ENCODE measurements around the gene VSNL1. TPM values are rescaled to one million over a fixed set of nuclear protein-coding genes. Genes with fewer than 3 reads are reported as not detected.
"Not testable (repeated sequence)": the region's sequence is repeated elsewhere in the genome, so short reads cannot be mapped to it uniquely, and the experiment has no call there.

VSNL1 gene
- polyA plus RNA-seq, 12 donors: 2.3 to 7.6 (median 6.5) TPM; not detected in 1

DNA sequence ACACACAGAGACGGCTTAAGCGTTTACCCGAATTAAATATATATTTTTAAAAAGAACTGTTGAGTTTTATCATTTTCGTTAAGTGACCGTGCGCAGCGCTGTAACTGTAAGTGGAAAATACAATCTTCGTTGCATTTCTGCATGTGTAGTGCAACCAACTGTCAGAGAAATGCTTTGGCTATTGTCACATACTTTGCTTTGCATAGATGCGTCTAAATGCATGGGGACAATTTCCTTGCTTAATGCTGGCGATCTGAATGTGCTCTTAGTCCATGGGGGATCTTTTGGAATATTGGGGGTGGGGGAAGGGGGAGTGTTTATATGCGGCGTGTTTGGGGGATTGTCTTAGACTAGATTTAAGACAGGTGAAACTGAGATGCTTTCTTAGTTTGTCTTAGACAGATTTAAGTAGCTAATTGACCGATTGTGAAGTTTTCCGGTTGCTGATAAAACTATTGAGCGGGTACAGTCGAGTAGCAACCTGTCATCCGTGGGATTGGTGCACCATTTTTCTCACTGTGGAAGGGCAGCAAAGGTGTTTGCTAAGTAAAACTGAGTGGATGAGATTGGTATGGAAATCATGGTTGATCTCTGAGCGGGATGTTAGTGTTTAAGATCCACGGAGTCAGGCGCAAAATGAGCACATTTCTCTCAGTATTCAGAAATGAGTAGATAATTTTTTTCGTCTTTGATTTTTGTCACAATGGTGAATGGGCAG, 476 bp downstream of the VSNL1 start:
- DNase-seq: no peak

DNA sequence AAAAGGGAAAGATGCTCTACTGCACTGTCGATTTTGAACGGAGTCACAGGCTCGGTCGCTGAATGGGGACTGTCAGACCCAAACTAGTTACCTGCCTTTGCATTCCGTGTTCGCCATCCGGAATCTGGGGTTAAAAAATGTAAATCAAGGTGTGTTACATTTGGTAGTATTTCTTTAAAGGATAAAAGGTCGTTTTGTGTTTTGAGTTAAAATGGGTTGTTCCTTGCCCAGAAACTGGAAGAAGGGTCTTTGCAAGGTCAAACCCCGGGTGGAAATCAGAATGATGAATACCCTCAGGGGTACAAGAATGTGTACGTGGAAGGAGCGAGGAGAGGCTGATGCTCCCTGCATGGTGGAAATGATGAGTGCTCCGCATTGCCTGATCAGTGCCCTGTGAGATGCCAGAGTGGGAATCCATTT, 1.0 kb downstream of the VSNL1 start:
- DNase-seq: no peak

DNA sequence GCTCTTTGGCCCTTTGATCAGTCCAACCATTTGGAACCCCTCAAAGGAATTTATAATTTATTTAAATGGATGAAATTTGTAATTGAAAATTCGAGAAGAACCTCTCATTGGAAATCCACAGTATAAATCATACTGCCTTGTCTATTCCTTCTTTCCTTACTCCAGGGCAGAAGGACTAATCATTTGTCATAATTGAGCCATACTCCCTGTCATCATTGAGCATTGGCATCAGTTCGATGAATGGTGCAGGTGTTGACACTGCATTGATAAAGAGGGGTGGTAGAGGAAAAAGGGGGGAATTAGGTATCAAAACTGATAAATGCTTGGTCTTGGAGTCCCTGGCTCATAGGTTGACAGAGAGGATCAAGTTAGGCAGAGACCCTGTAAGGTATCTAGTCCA, 2.0 kb downstream of the VSNL1 start:
- no peak for DNase-seq

DNA sequence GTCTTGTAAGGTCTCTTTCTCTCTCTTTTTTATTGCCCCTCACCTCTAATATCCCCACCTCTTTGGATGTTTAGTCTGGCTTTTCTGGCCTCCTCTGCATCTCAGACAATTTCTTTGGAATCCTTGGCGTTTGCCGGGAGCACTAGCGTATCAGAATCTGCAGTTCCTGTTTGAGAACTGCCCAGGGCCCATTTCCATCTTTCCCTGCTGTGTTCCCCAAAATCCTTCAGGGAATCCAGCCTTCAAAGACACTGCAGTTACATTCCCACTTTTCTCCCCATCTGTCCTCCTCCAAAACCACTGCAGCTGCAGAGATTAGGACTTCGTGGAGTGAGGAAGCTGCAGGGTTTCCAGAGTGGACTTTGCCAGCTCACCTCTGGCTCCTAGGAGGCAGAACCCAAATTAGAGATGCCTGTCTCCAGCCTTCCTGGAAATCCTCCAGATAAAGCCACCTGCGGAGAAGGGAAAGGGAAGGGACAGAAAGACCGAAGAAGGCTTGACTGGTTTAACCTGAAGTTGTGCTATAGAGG, 2.7 kb downstream of the VSNL1 start:
- no peak for DNase-seq

DNA sequence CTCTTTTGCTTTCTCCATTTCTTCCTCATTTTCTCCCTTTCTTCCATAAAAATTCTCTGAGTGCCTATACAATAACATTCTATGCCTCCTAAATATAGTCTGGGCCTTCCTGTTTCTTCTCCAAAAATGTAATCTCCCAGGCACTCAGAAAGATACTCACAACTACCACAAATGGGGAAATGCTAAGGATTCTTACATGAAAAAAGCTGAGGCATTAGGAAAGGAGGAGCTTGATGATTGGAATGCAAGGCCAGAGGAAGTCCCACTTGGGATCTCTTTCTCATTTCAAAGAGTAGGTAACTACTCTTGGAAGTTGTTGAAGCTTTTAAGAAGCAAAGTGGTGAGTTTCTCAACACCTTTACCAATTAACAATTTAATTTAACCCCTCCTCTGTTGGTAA, 3.4 kb downstream of the VSNL1 start:
- no peak for DNase-seq

DNA sequence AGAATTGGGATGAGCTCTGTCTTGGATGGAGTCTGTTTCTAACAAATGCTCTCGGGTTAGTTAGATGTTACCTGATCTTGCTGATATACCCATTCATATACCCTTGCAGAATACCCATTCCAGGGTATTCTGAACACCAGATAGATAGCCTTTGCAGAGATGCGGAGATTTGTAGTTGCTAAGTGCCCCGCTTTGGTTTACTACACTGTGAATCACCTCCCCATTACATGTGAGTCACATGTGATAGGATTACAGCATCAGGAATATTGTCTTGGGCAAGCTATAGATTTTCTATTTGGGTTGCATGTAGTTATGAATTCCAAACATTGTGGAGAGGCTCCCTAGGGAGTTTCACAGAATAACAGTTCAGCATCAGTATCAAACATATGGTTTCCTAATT, 3.8 kb downstream of the VSNL1 start:
- no peak for DNase-seq

DNA sequence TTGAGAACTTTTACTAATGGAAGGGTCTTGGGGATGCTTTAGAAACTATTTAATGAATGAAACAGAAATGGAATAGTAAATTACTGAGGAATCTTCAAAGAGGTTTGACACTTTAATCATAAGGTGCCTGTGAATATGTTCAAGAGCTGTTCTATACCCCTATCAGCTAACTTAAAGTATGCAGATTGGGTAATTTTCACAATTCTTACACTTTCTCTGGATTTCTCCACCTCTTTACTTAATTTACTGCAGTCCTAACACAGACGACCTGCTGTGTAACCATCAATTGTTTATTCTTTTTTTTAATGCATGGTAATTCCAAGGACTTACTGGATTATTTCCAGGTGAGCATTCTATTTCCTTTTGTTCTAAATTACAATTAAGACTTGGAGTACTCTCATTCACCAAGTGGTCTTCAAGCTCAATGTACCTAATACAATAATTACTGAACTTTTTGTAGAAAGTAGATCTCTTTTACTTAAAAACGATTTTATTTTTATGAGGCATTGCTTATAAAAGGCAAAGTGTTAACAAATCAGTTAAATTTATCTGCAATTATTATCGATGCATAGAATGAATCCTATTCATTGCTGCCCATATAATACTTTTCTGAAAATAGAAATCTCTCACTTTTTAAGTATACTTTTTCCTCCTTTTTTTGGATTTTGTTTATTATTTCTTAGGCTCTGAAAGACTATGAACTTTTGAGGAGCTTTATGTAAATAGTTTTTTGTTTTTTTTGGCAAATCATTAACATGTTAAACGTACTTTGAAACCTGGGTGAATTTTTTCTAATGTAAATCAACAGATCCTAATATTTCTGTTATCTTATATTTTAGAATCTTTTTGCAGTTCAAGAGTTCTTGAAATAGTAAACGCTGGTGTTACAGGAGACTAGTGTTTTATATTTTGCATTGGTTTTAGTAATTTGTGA, 5.5 kb downstream of the VSNL1 start:
- DNase-seq: no peak

DNA sequence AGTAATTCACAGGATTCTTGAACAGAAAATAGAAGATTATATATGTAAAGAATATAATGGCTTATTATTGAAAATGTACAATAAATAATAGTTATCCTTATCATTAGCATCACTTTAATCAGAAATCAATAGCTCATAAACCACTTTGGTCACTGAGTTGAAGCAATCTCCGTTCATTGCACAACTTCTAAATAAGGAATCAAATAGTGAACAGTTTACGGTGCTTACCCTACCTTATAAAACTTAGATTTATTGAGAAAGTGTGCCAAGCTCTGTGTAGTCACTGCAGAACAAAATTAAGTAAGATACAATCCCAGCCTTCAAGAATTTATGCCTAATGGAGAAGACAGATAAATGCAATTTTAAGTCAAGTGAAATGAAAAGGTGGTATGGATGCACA, 6.7 kb downstream of the VSNL1 start:
- DNase-seq: no peak

DNA sequence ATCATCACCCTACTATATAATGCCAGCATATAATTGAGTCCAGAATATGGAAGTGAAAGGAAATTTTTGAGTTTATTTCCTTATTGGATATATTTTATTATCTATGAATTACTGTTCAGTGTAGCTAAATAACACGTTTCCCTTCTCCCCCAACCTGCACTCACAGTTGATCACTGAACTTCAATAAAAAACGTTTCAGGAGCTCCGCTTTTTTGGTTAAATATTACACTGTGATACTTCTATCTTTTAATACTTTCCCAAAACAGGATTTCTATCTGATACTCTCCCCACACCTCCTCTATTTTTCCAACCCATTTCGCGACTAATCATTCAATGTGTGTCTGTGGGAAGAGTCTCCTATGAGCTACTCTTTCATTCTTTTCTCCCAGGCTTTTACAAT, 7.2 kb downstream of the VSNL1 start:
- DNase-seq: no peak

DNA sequence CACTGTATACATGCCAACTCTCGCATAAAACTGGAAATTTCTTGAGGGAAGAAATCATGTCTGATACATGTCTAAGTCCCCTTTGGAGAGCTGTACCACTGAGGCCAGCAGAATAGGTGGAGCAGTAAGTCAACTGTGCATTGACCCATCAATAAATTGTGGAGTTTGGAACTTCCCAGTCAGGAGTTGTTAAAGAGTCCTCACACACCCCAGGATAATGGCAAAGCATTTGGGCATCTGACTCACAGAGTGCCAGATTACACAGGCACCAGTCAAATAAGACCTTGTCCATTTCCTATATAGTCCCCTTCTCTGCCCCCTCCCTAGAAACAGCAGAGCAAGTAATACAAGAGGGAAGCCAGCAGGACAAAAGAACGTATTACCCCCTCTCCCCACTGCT, 10.4 kb downstream of the VSNL1 start:
- no peak for DNase-seq

DNA sequence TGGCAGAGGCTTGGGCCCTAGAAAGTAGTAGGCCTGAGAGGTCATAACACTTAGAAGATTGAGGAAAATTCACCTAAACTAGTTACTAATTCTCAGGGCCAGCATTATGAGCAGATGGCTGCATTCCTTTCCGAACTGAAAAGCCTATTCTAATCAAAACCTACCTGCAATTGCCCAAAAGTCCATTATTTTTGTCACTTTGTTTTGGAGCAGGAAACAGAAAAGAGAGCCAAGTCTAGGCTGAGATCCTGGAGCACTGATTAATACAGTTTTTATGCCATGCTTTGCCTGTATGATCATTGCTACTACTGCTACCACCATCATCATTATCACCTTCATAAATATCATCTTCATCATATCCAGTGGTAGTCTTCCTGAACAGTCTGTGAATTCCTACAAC, 14.7 kb downstream of the VSNL1 start:
- DNase-seq: no peak

DNA sequence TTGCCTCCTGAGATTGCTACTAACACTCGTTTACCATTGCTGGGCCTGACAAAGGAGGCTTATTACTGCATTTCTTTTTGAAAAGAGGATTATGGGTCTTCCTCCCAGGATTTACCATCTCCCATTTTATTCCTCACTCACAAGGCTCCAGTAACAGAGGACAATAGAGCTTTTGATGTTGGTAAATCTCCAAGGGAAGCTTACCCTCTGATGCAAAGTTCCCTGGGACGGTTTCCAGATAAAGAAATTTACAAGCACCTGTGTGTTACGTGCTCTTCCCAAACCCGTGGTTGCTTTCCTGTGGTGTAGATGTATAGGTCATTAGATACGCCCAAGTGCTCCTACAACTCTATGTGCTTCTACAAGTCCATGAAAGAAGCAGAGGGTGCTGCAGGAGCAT, 17.1 kb downstream of the VSNL1 start:
- DNase-seq: no peak

DNA sequence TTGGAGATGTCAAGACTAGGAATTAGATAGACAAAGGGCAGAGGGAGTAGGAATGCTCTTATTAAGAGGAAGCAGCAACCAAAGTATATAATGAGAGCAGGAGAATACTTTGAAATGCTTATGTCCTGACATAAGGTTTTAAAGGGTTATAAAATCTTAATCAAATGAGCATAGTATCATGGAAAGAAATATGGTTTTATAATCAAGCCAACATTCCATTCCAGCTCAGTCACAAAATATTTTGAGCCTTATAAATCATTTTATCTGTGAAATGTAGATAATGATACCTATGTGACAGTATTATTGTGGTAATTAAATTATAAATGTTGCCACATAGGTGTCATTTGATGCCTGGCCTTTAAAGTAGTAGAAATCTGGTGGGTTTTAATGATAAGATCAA, 17.6 kb downstream of the VSNL1 start:
- DNase-seq: no peak

DNA sequence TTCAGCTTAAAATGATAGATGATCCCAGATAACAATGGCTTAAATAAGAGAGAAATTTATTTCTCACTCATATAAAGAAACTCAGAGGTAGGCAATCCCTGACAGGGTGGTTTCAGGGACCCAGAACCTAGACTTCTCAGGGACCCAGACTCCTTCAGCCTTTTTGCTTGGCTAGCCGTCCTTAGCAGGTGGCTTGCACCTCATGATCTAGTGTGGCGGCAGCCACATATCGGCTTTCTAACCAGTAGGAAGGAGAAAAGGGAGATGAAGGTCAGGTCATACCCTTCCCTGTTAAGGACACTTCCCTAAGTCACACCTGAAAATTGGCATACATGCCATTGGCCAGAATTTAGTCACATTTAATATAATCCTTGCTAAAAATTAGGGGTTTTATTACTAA, 18.4 kb downstream of the VSNL1 start:
- DNase-seq: no peak

DNA sequence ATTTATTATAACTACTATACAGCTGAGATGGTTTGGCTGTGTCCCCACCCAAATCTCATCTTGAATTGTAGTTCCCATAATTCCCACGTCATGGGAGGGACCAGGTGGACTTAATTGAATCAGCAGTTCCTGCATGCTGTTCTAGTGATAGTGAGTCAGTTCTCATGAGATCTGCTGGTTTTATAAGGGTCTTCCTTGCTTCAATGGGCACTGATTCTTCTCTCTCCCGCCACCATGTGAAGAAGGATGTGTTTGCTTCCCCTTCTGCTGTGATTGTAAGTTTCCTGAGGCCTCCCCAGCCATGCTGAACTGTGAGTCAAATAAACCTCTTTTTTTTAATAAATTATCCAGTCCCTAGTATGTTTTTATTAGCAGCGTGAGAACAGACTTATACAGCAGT, 25.2 kb downstream of the VSNL1 start:
- DNase-seq: not testable (repeated sequence)

DNA sequence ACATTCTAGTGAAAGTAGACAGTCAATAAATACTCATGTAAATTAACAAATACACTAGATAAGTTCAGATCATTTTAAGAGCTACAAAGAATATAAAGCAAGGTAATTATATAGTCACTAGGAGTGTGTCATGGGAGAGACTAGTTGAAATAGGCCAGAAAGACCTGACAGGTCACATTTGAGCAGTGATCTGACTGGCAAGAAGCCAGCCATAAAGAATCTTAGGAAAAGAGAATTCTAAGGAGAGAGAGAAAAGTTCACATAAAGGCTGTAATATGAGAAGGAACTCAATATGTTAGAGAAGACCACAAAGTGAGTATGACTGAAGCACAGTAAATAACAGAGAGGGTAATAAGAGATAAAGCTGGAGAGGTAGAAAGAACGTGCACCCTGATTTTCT, 31.2 kb downstream of the VSNL1 start:
- no peak for DNase-seq

DNA sequence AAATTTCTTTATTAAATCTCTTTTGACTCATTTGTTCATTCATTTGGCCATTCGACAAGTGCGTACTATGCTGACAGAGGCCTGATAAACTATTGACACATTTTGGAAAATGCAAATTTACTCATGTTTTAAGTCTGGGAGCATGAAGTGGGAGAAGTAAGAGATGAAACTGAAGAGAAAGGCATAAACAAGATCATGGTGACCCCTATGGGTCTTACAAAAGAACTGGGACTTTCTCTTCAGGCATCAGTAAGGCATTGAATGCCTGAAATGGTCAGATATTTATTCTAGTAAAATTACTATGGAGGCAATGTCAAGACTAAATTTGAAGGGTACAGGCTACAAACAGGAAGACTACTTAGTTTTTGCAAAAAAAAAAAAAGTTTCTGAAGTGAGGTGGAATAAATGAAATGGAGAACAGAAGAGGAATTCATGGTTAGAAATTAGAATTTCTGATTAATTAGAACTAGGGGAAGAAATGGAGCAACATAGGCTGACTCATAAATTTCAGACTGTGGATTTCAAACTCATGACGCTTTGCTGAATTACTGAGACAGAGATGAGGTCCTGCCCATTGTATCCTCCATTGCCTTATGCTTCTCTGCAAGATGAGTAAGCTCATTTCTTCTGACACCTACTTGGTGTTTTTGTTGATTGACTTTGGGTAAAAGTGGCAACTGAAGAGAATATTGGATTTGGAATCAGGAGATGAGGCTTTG, 32.7 kb downstream of the VSNL1 start:
- no peak for DNase-seq

DNA sequence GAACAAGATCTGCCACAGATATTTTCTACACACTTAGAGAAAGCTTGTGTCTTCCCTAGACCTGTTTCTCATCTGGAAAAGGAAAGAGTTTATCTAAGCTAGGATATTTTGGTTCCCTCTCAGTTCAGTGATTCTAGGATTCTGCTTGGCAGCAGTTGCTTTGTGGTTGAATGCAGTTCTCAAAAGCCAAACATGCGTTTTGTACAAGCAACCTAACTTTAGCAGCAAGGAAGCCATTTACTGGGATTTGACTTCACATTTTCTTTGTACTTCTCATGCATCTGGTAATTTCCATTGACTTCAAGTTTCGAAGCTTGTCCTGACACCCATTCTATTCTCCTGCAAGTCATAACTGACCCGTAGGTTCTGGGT, 33.3 kb downstream of the VSNL1 start:
- DNase-seq: no peak

DNA sequence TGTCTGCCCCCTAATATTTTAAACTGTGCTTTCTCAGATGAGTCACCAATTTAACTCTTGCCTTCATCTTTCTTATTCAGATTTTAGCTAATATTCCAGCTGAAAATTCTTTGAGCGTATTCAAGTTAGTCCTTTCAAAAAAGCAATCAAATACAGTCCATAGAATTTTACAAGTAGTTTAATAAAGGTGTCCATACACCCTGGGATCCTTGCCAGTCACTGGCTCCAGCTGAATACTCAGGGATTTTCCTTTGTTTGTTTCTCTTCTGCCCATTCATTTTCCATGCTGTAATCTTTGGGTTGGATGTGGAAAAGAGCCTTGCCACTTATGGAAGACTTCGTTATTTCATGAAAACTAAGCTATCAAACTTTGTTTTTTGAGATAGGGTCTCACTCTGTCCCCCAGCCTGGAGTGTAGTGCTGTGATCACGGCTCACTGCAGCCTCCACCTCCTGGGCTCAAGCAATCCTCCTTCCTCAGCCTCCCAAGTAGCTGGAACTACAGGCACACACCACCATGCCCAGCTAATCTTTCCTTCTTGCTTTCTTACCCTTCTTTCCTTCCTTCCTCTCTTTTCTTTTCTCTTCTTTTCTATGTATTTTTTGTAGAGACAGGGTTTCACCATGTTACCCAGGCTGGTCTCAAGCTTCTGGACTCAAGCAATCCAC, 34.0 kb downstream of the VSNL1 start:
- no peak for DNase-seq

DNA sequence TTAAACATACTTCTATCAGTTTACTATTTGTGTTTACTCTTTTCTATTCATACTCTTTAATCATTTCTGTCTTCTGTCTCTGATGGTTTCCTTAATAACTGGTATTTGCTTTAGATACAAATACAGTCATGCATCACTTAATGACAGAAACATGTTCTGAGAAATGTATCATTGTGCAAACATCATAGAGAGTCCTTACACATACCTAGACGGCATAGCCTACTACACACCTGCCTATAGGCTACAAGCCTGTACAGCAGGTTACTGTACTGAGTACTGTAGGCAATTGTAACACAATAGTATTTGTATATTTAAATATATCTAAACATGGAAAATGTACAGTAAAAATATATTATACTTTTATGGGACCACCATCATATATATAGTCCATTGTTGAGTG, 36.3 kb downstream of the VSNL1 start:
- no peak for DNase-seq

DNA sequence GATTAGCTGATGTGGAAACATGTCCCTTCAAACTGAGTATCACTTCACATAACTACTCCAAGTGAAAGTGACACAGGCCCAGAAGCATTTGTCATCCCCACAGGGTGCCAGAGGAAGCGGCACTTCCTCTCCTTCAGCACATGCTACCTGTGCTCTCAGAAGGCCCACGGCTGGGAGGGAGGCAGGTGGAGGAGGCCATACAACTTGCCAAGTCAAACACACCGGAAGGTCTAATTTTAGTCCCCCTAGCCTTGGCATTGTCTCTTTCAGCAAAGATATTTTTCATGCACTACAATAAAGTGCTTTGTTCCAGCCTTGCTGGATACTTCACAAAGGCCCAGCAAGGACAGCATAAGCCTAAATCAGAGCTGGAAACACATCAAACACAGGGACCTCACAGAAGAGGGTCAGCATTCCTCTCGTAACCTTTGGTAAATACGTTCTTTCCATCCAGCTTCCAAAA, 38.0 kb downstream of the VSNL1 start:
- no peak for DNase-seq

Data from muscle of arm (tissue), 12 donors.